Calu3 (cell line): ENCODE data around the gene FOXF2. TPM values are rescaled to one million over a fixed set of nuclear protein-coding genes. Genes with fewer than 3 reads are reported as not detected.

Source experiments
- BruUV-seq: library from RNA; stranded (reverse); fragments of 400-500 nt; replicated peaks from 2 replicates; lab custom pipeline; 2021; lab: Mats Ljungman, UMichigan
- CTCF ChIA-PET: fragments of 300-600 bp; sonication (Branson Sonifier 250); formaldehyde crosslinking; loops from one replicate; lab custom pipeline; 2022; ENCODE audit warnings: antibody characterized with exemption; lab: Charles Lee
- DNase-seq: peaks from one replicate; pipeline ENCODE4 v3.0.0; 2022
- H3K27ac Mint-ChIP-seq: one replicate; pipeline ENCODE4 v1.8.0; 2022; ENCODE audit warnings: mixed read lengths; ENCODE audit not compliant: unreplicated experiment
- H3K27me3 Mint-ChIP-seq: one replicate; pipeline ENCODE4 v1.8.0; 2022; ENCODE audit warnings: mixed read lengths; ENCODE audit not compliant: unreplicated experiment
- H3K36me3 Mint-ChIP-seq: one replicate; pipeline ENCODE4 v1.8.0; 2022; ENCODE audit warnings: mild to moderate bottlenecking, moderate library complexity, mixed read lengths; ENCODE audit not compliant: insufficient read depth, unreplicated experiment
- H3K4me1 Mint-ChIP-seq: one replicate; pipeline ENCODE4 v1.8.0; 2022; ENCODE audit warnings: mild to moderate bottlenecking, low read depth, mixed read lengths; ENCODE audit not compliant: unreplicated experiment
- H3K4me3 Mint-ChIP-seq: one replicate; pipeline ENCODE4 v1.8.0; 2022; ENCODE audit warnings: mild to moderate bottlenecking, low read depth, moderate library complexity, mixed read lengths; ENCODE audit not compliant: unreplicated experiment
- H3K9me3 Mint-ChIP-seq: one replicate; pipeline ENCODE4 v1.8.0; 2022; ENCODE audit warnings: low read depth, mixed read lengths; ENCODE audit not compliant: unreplicated experiment
- CTCF ChIP-seq: fragments of 200-600 bp; IDR thresholded peaks from one replicate; pipeline ENCODE4 v1.8.0; 2022; ENCODE audit warnings: antibody characterized with exemption; ENCODE audit not compliant: unreplicated experiment
- intact Hi-C: fragments of 100-400 bp; cut with micrococcal nuclease; formaldehyde crosslinking; loops from one replicate; pipeline ENCODE4 v1.10.0; 2022; ENCODE audit not compliant: unreplicated experiment
- total RNA-seq: library from RNA; stranded (reverse); gene quantifications from 2 replicates; pipeline ENCODE4 v1.2.3, GENCODE V29; 2022

The FOXF2 gene
- total RNA-seq, 1 experiment from 2014 or later, result 0.14 TPM

- no peak for DNase-seq
- BruUV-seq, result no TSS peak
- CTCF ChIA-PET, result interaction anchor here (0.6 kb wide), 1 partner anchor 481 kb away, joined by 3 read pairs; no protein-coding TSS in a partner anchor
- no peaks in the 10 kb centered on the region for H3K4me1 Mint-ChIP-seq
- no peak overlapping the region for H3K27ac Mint-ChIP-seq
- H3K27me3 Mint-ChIP-seq, result peaks cover 88% of the 10 kb centered on the region
- no peak for TF ChIP-seq CTCF
- H3K4me3 Mint-ChIP-seq, result no peak overlapping the region
- peaks cover 6% of the 10 kb centered on the region for H3K36me3 Mint-ChIP-seq
- no peaks in the 10 kb centered on the region for H3K9me3 Mint-ChIP-seq
- intact Hi-C loops, result loop anchor here (10.0 kb wide), 1 partner anchor 598 kb away; no protein-coding TSS in a partner anchor
Measured at GRCh38 chr6:1392813-1393640, 3.7 kb downstream of the FOXF2 start.

GRCh38 chr6:1393641-1394283 lies 4.4 kb downstream of the FOXF2 start:
- Mint-ChIP-seq H3K4me3 (no peak overlapping the region), H3K9me3 (no peaks in the 10 kb centered on the region), H3K27me3 (peaks cover 88% of the 10 kb centered on the region), H3K27ac (no peak overlapping the region), H3K4me1 (no peaks in the 10 kb centered on the region), H3K36me3 (peaks cover 6% of the 10 kb centered on the region)
- intact Hi-C loops, result loop anchor here (10.0 kb wide), 1 partner anchor 599 kb away; no protein-coding TSS in a partner anchor
- no peak for DNase-seq
- CTCF ChIA-PET, result no interaction called here
- BruUV-seq, result no TSS peak
- no peak for TF ChIP-seq CTCF

- H3K4me3 Mint-ChIP-seq, result no peak overlapping the region
- no peak overlapping the region for H3K27ac Mint-ChIP-seq
- peaks cover 86% of the 10 kb centered on the region for H3K27me3 Mint-ChIP-seq
- H3K4me1 Mint-ChIP-seq, result no peaks in the 10 kb centered on the region
- no TSS peak for BruUV-seq
- H3K9me3 Mint-ChIP-seq, result no peaks in the 10 kb centered on the region
- intact Hi-C loops, result loop anchor here (10.0 kb wide), 1 partner anchor 600 kb away; no protein-coding TSS in a partner anchor
- no peak for TF ChIP-seq CTCF
- CTCF ChIA-PET, result interaction anchor here (1.1 kb wide), 1 partner anchor 673 kb away, joined by 3 read pairs; no protein-coding TSS in a partner anchor
- no peak for DNase-seq
- H3K36me3 Mint-ChIP-seq, result peaks cover 6% of the 10 kb centered on the region
Measured at GRCh38 chr6:1394514-1395463, 5.4 kb downstream of the FOXF2 start.

- CTCF ChIA-PET, result interaction anchor here (1.1 kb wide), 1 partner anchor 674 kb away, joined by 3 read pairs; no protein-coding TSS in a partner anchor
- no peak for DNase-seq
- no peak overlapping the region for H3K4me3 Mint-ChIP-seq
- no peaks in the 10 kb centered on the region for H3K9me3 Mint-ChIP-seq
- intact Hi-C loops, result loop anchor here (10.0 kb wide), 1 partner anchor 601 kb away; no protein-coding TSS in a partner anchor
- H3K36me3 Mint-ChIP-seq, result no peaks in the 10 kb centered on the region
- no peak overlapping the region for H3K27ac Mint-ChIP-seq
- no peak for TF ChIP-seq CTCF
- peaks cover 79% of the 10 kb centered on the region for H3K27me3 Mint-ChIP-seq
- no TSS peak for BruUV-seq
- no peaks in the 10 kb centered on the region for H3K4me1 Mint-ChIP-seq
Measured at GRCh38 chr6:1395506-1395905, 6.1 kb downstream of the FOXF2 start.
